Activated T-cell treated with anti-CD3 and anti-CD28 coated beads, Interleukin-2, amount 50 U/mL, for 24 hours (primary cell): Measurements from ENCODE around the gene PLD1.
"Not testable (repeated sequence)": the region's sequence is repeated elsewhere in the genome, so short reads cannot be mapped to it uniquely, and the experiment has no call there.

ENCODE experiments used
- DNase-seq: peaks from one replicate; pipeline ENCODE4 v3.0.0-alpha.2; 2020
- H3K27ac Mint-ChIP-seq: 2 replicates; pipeline ENCODE4 v1.8.0; 2020; ENCODE audit warnings: mild to moderate bottlenecking, mixed read lengths
- H3K27me3 Mint-ChIP-seq: 2 replicates; pipeline ENCODE4 v1.8.0; 2020; ENCODE audit warnings: mixed read lengths
- H3K36me3 Mint-ChIP-seq: 2 replicates; pipeline ENCODE4 v1.8.0; 2020; ENCODE audit warnings: low read depth, mixed read lengths
- H3K4me1 Mint-ChIP-seq: 2 replicates; pipeline ENCODE4 v1.8.0; 2020; ENCODE audit warnings: low read depth, mixed read lengths
- H3K4me3 Mint-ChIP-seq: 2 replicates; pipeline ENCODE4 v1.8.0; 2020; ENCODE audit warnings: mild to moderate bottlenecking, moderate library complexity, mixed read lengths
- H3K9me3 Mint-ChIP-seq: 2 replicates; pipeline ENCODE4 v1.8.0; 2020; ENCODE audit warnings: mixed read lengths

Gene PLD1

DNA sequence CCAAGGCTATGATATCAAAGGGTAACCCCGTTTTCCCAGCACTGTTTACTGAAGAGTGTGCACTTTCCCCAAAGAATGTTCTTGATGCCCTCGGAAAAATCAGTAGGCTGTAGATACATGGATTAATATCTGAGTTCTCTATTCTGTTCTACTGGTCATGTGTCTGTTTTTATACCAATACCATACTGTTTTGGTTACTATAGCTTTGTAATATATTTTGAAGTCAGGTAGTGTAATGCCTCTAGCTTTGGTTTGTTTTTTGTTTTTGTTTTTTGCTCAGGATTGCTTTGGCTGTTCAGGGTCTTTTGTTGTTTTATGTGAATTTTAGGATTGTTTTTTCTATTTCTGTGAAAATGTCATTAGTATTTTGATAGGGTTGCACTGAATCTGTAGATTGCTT lies 95.1 kb downstream of the PLD1 start:
- Mint-ChIP-seq H3K4me1 (no peaks in the 10 kb centered on the region), H3K27ac (no peak overlapping the region), H3K9me3 (peaks cover 15% of the 10 kb centered on the region), H3K36me3 (no peaks in the 10 kb centered on the region), H3K4me3 (no peak overlapping the region), H3K27me3 (peaks cover 11% of the 10 kb centered on the region)
- no peak for DNase-seq

DNA sequence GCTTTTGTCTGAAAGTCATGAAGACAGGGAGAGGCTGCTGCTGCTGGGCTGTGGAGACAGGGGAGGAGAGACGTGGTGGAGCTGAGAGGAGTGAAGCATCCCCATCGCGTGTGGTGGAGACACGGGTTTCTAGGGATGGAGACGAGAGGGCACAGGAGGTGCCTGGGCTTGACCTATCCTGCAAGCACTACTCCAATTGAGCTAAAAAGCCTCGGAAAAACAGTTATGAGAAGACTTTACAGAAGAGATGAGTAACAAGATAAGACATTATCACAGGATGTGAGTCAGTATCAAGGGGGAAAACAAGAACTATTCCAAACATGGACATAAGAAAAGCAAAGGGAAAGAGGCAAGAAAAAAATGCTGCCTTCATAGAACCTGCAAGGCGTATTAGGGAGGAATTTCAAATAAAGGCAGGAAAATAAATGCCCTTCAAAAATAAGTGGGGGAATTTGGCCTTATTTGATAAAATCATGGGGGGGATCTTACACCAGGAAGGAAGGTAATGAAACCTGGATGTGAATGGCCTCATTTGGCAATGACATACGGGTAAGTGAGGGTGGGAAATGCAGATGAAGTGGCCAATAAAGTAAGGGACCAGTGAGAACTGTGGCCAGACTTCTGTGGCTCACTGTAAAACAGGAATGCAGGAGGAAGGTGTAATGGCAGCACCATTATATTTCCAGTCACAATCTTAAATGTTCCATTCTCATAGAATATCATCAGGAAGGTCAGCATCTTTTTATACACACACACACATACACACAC lies 97.9 kb downstream of the PLD1 start:
- Mint-ChIP-seq H3K27ac (no peak overlapping the region), H3K4me3 (no peak overlapping the region), H3K4me1 (no peaks in the 10 kb centered on the region), H3K9me3 (peaks cover 15% of the 10 kb centered on the region), H3K27me3 (no peaks in the 10 kb centered on the region), H3K36me3 (no peaks in the 10 kb centered on the region)
- DNase-seq = no peak

DNA sequence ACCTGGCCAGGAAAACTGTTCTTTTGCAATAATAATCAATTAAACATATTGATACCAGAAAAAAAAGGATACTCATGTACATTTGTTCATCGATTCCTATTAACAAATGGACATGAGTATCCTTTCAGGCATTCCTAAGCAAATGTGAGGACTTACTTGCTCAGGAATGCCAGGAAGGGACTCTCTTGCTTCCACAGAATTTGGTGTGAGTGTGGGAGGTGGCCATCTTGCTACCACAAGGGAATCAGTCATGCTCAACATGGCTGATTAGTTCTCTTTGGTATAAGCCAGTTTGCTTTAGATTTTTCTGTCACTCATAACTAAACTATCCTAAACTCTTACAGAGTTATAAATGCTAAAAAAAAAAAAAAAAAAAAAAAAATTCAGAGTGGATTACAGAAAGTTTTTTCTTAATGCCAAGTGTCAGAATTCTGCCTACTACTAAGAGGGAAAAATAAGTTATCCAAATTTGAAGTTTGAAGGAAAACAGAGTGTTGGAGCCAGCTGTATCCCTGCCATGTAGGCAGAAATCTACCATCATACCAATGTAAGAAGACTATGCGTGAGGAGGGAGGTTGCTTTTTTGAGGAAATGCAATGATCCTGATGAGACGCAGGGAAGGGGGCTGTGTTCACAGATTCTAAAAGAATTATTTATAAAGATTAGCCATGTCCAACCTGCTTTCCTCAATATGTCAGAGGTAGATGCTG lies 98.7 kb downstream of the PLD1 start:
- DNase-seq = no peak
- Mint-ChIP-seq H3K27me3 (no peaks in the 10 kb centered on the region), H3K4me1 (no peaks in the 10 kb centered on the region), H3K9me3 (peaks cover 12% of the 10 kb centered on the region), H3K27ac (no peak overlapping the region), H3K36me3 (no peaks in the 10 kb centered on the region), H3K4me3 (no peak overlapping the region)

DNA sequence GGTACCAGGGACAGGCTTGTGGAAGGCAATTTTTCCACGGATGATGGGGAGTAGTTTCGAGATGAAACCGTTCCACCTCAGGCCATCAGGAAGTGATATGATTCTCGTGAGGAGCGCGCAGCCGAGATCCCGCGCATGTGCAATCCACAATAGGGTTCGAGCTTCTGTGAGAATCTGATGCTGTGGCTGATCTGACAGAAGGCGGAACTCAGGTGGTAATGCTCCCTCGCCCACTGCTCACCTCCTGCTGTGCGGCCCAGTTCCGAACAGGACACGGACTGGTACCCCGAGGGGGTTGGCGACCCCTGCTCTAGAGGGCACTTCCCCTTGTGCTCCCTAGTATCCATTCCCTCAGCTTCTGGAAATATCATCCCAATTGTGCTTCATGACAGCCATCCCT lies 99.9 kb downstream of the PLD1 start:
- Mint-ChIP-seq H3K4me1 (no peaks in the 10 kb centered on the region), H3K36me3 (no peaks in the 10 kb centered on the region), H3K27me3 (no peaks in the 10 kb centered on the region), H3K4me3 (no peak overlapping the region), H3K9me3 (peaks cover 3% of the 10 kb centered on the region), H3K27ac (no peak overlapping the region)
- DNase-seq = no peak

DNA sequence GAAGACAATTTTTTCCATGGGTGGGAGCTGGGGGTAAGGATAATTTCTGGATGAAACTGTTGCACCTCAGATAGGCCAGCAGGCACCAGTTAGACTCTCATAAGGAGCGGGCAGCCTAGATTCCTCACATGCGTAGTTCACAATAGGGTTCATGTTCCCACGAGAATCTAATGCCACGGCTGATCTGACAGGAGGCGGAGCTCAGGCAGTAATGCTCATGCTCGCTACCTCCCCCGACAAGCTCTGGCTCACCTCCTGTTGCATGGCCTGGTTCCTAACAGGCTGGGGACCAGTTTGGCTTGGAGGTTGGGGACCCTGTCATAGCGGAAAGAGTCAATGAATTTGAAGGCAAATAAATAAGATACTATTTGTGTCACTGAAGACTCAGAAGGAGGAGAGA lies 105.5 kb downstream of the PLD1 start:
- Mint-ChIP-seq H3K4me3 (no peak overlapping the region), H3K4me1 (peaks cover 2% of the 10 kb centered on the region), H3K36me3 (no peaks in the 10 kb centered on the region), H3K9me3 (peaks cover 6% of the 10 kb centered on the region), H3K27ac (no peak overlapping the region), H3K27me3 (peaks cover 7% of the 10 kb centered on the region)
- DNase-seq = no peak

DNA sequence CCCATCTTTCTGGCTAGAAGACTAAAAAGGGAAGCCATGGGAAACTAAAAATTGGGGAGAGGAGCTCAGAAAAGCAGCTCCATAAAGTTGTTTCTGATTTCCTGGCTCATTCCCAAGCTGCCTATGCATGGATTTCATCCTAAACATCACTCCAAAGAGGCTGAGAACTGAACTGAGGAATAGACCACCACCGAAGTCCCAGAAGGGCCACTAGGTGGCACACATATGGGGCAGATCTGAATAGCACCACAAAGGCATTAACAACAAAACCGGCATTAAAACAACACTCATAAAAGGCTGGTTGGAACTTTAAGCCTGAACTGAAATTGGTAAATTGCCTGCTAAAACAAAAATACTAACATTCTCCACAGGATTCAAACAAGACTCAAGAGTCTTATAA lies 106.3 kb downstream of the PLD1 start:
- no peaks in the 10 kb centered on the region for H3K36me3 Mint-ChIP-seq
- no peak for DNase-seq
- peaks cover 10% of the 10 kb centered on the region for H3K27me3 Mint-ChIP-seq
- H3K27ac Mint-ChIP-seq = no peak overlapping the region
- peaks cover 2% of the 10 kb centered on the region for H3K4me1 Mint-ChIP-seq
- H3K9me3 Mint-ChIP-seq = peaks cover 6% of the 10 kb centered on the region
- H3K4me3 Mint-ChIP-seq = no peak overlapping the region

DNA sequence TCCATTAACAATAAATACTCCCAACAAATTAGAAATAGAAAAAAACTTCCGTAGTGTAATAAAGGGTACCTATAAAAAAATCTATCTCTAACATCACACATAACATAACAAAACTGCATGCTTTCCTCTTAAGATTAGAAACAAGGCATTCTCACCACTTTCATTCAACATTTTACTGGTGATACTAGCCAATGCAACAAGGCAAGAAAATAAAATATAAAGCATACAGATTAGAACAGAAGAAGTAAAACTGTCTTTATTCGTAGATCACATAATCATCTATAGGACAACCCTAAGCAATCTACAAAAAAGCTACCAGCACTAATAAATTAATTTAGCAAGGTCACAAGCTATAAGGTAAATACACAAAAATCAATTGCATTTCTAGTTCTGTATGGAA lies 107.1 kb downstream of the PLD1 start:
- Mint-ChIP-seq H3K27ac (no peak overlapping the region), H3K4me1 (peaks cover 2% of the 10 kb centered on the region), H3K36me3 (no peaks in the 10 kb centered on the region), H3K4me3 (no peak overlapping the region), H3K27me3 (peaks cover 13% of the 10 kb centered on the region), H3K9me3 (peaks cover 6% of the 10 kb centered on the region)
- no peak for DNase-seq

DNA sequence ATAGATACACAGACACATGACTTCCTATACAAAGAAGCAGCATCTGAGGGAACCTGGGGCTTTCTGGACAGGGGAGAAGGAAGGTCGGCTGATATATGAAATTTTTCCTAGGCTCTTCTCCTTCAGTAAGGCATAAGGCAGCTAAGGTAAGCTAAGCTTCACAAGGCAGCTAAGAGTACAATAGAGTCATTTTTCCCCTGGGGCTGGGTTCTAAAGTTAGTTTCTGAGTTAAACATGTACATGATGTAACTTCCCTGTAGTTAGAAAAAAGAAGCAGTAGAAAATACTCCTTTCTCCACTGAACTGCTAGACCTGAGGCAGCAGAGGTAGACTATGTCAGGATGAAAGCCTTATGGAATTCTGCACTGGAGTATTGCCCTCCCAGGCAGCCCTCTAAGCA lies 109.6 kb downstream of the PLD1 start:
- H3K27me3 Mint-ChIP-seq = peaks cover 30% of the 10 kb centered on the region

DNA sequence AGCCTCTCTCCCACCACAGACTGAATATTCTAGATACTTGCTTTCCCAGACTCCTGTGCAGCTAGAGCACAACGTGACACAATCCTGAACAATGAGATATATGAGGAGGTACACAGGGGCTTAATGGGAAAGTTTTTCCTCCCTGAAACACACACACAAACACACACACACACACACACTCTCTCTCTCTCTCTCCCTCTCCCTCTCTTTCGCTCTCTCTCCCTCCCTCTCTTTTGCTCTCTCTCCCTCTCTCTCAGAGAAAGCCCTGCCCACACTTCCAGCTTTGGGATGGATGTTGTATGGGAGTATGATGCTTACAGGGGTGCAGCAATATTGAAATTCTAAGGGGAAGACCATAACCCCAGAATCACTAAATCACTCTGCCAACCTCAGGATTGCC lies 110.1 kb downstream of the PLD1 start:
- DNase-seq = no peak
- Mint-ChIP-seq H3K27me3 (peaks cover 30% of the 10 kb centered on the region), H3K9me3 (peaks cover 6% of the 10 kb centered on the region), H3K4me1 (peaks cover 2% of the 10 kb centered on the region), H3K4me3 (no peak overlapping the region), H3K36me3 (no peaks in the 10 kb centered on the region), H3K27ac (no peak overlapping the region)

More for the DNA sequence above, 109.6 kb downstream of the PLD1 start:
- DNase-seq = no peak
- Mint-ChIP-seq H3K9me3 (peaks cover 6% of the 10 kb centered on the region), H3K4me3 (no peak overlapping the region), H3K36me3 (no peaks in the 10 kb centered on the region), H3K27ac (no peak overlapping the region), H3K4me1 (peaks cover 2% of the 10 kb centered on the region)

DNA sequence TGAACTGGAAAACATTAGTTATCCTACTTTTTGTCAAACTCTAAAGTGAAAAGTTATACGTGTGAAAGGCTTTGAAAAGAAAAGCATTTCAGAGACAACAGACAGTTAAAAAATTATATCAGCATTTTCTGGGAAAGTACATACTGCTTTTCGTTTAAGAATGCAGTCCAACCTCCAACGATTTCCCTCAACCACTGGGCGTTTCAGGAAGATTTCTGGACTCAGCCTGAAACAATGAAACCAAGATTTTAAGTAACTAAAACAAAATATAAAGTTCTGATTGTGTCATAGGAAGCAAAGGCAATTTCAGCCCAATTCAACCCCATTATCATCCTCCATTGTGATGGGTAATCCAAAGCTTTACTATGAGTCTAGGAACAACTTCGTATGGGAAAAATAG lies 110.7 kb downstream of the PLD1 start:
- Mint-ChIP-seq H3K4me1 (no peaks in the 10 kb centered on the region), H3K27me3 (peaks cover 30% of the 10 kb centered on the region), H3K4me3 (no peak overlapping the region), H3K27ac (no peak overlapping the region), H3K36me3 (no peaks in the 10 kb centered on the region), H3K9me3 (peaks cover 6% of the 10 kb centered on the region)
- no peak for DNase-seq

DNA sequence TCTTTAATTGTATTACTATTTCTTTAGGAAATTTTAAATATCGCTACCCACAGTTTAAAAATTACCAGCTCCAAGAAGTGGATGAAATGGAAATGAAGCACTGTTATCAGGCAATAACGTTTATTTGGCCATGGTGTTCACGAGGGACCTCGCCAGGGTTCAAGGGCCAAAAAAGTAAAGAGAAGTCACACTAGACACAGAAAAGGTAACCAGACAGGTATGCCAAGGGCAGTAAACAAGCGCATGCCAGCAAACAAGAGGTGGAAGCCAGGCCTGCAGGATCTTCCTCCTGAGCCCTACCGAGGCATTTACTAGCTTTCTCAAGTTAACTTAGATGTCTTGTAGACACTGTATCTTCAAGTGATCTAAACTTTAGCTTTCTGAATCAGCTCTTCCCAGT lies 113.5 kb downstream of the PLD1 start:
- H3K36me3 Mint-ChIP-seq = no peaks in the 10 kb centered on the region

DNA sequence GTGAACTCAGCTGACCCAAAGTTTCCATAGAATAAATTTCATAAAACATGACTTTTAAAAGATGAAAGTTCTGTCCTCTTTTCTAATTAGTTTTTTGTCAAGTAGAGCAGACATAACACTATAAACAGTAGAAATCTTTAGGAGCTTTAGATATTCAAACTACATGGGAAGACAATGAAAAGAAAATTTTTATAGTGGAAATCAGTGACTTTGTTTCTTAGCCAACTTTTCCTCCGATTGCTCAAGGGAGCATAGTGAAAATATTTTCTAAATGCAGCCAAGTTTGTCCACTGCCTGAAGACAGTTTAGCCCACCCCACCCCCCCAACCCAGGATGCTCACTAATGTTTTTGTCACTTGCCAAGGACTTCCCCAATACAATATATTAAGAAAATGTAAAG lies 114.9 kb downstream of the PLD1 start:
- Mint-ChIP-seq H3K9me3 (no peaks in the 10 kb centered on the region), H3K4me1 (peaks cover 7% of the 10 kb centered on the region), H3K36me3 (no peaks in the 10 kb centered on the region), H3K4me3 (no peak overlapping the region), H3K27ac (no peak overlapping the region), H3K27me3 (peaks cover 30% of the 10 kb centered on the region)
- DNase-seq = no peak

More for the DNA sequence above, 113.5 kb downstream of the PLD1 start:
- no peak for DNase-seq
- Mint-ChIP-seq H3K27ac (no peak overlapping the region), H3K27me3 (peaks cover 30% of the 10 kb centered on the region), H3K4me3 (no peak overlapping the region), H3K4me1 (no peaks in the 10 kb centered on the region), H3K9me3 (no peaks in the 10 kb centered on the region)

DNA sequence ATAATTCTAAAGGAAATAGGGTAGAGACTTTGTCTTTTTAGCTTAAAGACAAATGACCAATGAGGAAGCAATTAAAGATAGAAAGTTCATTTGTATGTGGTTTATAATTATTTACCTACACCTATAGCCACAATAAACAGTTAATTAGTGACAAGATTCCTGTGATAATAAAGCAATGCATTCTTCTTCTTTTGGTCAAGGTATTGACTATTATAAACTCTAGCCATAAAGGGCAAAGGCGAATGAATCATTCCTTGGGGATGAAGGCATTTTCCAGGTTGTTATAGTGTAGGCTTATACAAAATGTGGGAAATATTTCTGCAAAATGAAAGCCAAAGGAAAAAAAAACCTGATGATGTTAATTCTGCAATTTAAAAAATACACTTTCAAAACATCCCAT lies 115.4 kb downstream of the PLD1 start:
- H3K9me3 Mint-ChIP-seq = no peaks in the 10 kb centered on the region

DNA sequence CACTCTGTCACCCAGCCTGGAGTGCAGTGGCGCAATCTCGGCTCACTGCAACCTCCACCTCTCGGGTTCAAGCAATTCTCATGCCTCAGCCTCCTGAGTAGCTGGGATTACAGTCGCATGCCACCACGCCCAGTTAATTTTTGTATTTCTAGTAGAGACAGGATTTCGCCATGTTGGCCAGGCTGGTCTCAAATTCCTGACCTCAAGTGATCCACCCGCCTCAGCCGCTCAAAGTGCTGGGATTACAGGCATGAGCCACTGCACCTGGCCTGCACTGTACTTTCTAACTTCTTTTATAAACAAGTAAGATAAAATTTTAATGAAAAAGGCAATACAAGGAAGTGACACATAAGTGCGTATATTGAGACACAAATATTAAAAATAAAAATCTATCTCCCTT lies 117.7 kb downstream of the PLD1 start:
- H3K4me1 Mint-ChIP-seq = peaks cover 11% of the 10 kb centered on the region
- H3K9me3 Mint-ChIP-seq, DNase-seq, H3K36me3 Mint-ChIP-seq, H3K4me3 Mint-ChIP-seq, H3K27ac Mint-ChIP-seq: not testable (repeated sequence)
- peaks cover 16% of the 10 kb centered on the region for H3K27me3 Mint-ChIP-seq

More for the DNA sequence above, 115.4 kb downstream of the PLD1 start:
- Mint-ChIP-seq H3K4me3 (no peak overlapping the region), H3K4me1 (peaks cover 11% of the 10 kb centered on the region), H3K27ac (no peak overlapping the region), H3K36me3 (no peaks in the 10 kb centered on the region), H3K27me3 (peaks cover 28% of the 10 kb centered on the region)
- DNase-seq = no peak

DNA sequence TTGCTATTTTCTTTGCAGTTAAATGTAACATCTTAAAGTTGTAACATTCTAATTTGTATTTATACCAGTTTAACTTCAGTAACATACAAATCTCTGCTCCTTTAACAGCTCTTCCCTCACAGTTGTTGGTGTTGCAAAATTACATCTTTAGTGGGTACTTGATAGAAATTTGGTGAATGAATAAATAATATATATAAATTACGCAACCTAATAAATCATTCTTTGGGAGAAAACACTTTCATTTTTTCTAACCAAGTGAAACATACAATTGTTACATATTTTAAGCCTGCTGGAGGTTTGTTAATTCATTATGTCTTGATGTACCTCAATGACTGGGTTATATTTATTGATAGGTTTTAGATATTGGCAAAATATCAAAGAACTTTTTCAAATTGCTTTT lies 118.8 kb downstream of the PLD1 start:
- H3K4me3 Mint-ChIP-seq = no peak overlapping the region
- H3K27me3 Mint-ChIP-seq = peaks cover 12% of the 10 kb centered on the region
- H3K4me1 Mint-ChIP-seq = peaks cover 11% of the 10 kb centered on the region
- no peaks in the 10 kb centered on the region for H3K36me3 Mint-ChIP-seq
- no peaks in the 10 kb centered on the region for H3K9me3 Mint-ChIP-seq
- DNase-seq = no peak
- H3K27ac Mint-ChIP-seq = no peak overlapping the region
